NCI-H2196 treated with DMSO at 0.1 percent for 48 hours (cell line): ENCODE results near the gene CASD1.

Experiments
- DNase-seq: peaks from one replicate; lab custom pipeline; 2025; ENCODE audit not compliant: unreplicated experiment; lab: John Stamatoyannopoulos, UW

The CASD1 gene

GRCh38 chr7:94509264-94509886 lies at the start of gene CASD1:
CASD1 (plus strand) TSS chr7:94509809; CDS start chr7:94510085, 276 bp downstream.
- DNase-seq = peak; percentile 68

GRCh38 chr7:94466516-94466915 lies 43.1 kb upstream of the CASD1 start:
- no peak for DNase-seq

- no peak for DNase-seq
These were observed 38.0 kb upstream of the CASD1 start for GRCh38 chr7:94471604-94472003.

- DNase-seq = no peak
These were observed 37.0 kb upstream of the CASD1 start for GRCh38 chr7:94472608-94473007.

- DNase-seq = no peak
These were observed 33.3 kb upstream of the CASD1 start for GRCh38 chr7:94476251-94476840.

GRCh38 chr7:94477878-94478277 lies 31.7 kb upstream of the CASD1 start:
- DNase-seq = no peak

- DNase-seq = no peak
These were observed 30.9 kb upstream of the CASD1 start for GRCh38 chr7:94478648-94479214.

- no peak for DNase-seq
These were observed 28.3 kb upstream of the CASD1 start for GRCh38 chr7:94481279-94481678.

- DNase-seq = no peak
These were observed 26.8 kb upstream of the CASD1 start for GRCh38 chr7:94482796-94483195.

- DNase-seq = no peak
These were observed 25.8 kb upstream of the CASD1 start for GRCh38 chr7:94483843-94484242.

GRCh38 chr7:94486216-94486615 lies 23.4 kb upstream of the CASD1 start:
- no peak for DNase-seq

GRCh38 chr7:94491410-94491809 lies 18.2 kb upstream of the CASD1 start:
- DNase-seq = no peak

- no peak for DNase-seq
These were observed 17.0 kb upstream of the CASD1 start for GRCh38 chr7:94492601-94493000.

GRCh38 chr7:94497874-94498670 lies 11.5 kb upstream of the CASD1 start:
- DNase-seq = no peak

GRCh38 chr7:94498918-94499317 lies 10.7 kb upstream of the CASD1 start:
- no peak for DNase-seq

GRCh38 chr7:94507462-94507861 lies 2.1 kb upstream of the CASD1 start:
- DNase-seq = no peak

GRCh38 chr7:94507962-94508361 lies 1.6 kb upstream of the CASD1 start:
- DNase-seq = no peak

- peak; percentile 69 for DNase-seq
These were observed 425 bp downstream of the CASD1 start for GRCh38 chr7:94509887-94510581.

- peak; percentile 48 for DNase-seq
These were observed 1.2 kb downstream of the CASD1 start for GRCh38 chr7:94510582-94511496.

- DNase-seq = peak; percentile 11
These were observed 2.1 kb downstream of the CASD1 start for GRCh38 chr7:94511718-94512117.
